ENCODE results near the gene PPY.

Gene PPY

GRCh38 chr17:43936434-43936833, 5.8 kb downstream of the PPY start:
- no peaks in the 10 kb centered on the region for H4K20me1 ChIP-seq (ENCODE audit: insufficient read depth, low read length)
- no peak overlapping the region for H3K9ac ChIP-seq (ENCODE audit: low read length)
- H3F3A ChIP-seq (ENCODE audit: insufficient read depth, low read length): no peaks in the 10 kb centered on the region
- H3K9me3 ChIP-seq (ENCODE audit: low read length): no peaks in the 10 kb centered on the region
- H3K27ac ChIP-seq (ENCODE audit: low read depth, low read length, poor library complexity, severe bottlenecking): no peak overlapping the region
- no peaks in the 10 kb centered on the region for H3K27me3 ChIP-seq (ENCODE audit: insufficient read depth, low read length)
- no peak overlapping the region for H2AFZ ChIP-seq (ENCODE audit: low read length)
- TF ChIP-seq EZH2 (IDR thresholded peaks at IDR 0.05; ENCODE audit: borderline replicate concordance, low read length) (no peak), CTCF (IDR thresholded peaks at IDR 0.05; ENCODE audit: low read length) (no peak)
- H3K4me2 ChIP-seq (ENCODE audit: low read length): no peak overlapping the region
- no peaks in the 10 kb centered on the region for H3K4me1 ChIP-seq (ENCODE audit: insufficient read depth, low read length, severe bottlenecking)
- H3K36me3 ChIP-seq (ENCODE audit: insufficient read depth, low read length): no peaks in the 10 kb centered on the region
- H3K4me3 ChIP-seq (ENCODE audit: low read depth, low read length, poor library complexity, severe bottlenecking): no peak overlapping the region
- H3K9me2 ChIP-seq (ENCODE audit: low read depth, low read length): no peaks in the 10 kb centered on the region
- no peaks in the 10 kb centered on the region for H3K79me2 ChIP-seq (ENCODE audit: insufficient read depth, low read length)

- no peak for TF ChIP-seq EZH2 (IDR thresholded peaks at IDR 0.05; ENCODE audit: borderline replicate concordance, low read length)
- TF ChIP-seq CTCF (IDR thresholded peaks at IDR 0.05; ENCODE audit: low read length): no peak
- Histone ChIP-seq H3K9ac (ENCODE audit: low read length) (no peak overlapping the region), H4K20me1 (ENCODE audit: insufficient read depth, low read length) (no peaks in the 10 kb centered on the region), H3K36me3 (ENCODE audit: insufficient read depth, low read length) (no peaks in the 10 kb centered on the region), H3K4me3 (ENCODE audit: low read depth, low read length, poor library complexity, severe bottlenecking) (no peak overlapping the region), H2AFZ (ENCODE audit: low read length) (no peak overlapping the region), H3K79me2 (ENCODE audit: insufficient read depth, low read length) (no peaks in the 10 kb centered on the region), H3K4me2 (ENCODE audit: low read length) (no peak overlapping the region), H3K9me2 (ENCODE audit: low read depth, low read length) (no peaks in the 10 kb centered on the region), H3K27ac (ENCODE audit: low read depth, low read length, poor library complexity, severe bottlenecking) (no peak overlapping the region), H3K4me1 (ENCODE audit: insufficient read depth, low read length, severe bottlenecking) (no peaks in the 10 kb centered on the region), H3F3A (ENCODE audit: insufficient read depth, low read length) (no peaks in the 10 kb centered on the region), H3K9me3 (ENCODE audit: low read length) (no peaks in the 10 kb centered on the region), H3K27me3 (ENCODE audit: insufficient read depth, low read length) (no peaks in the 10 kb centered on the region)
These were observed 6.4 kb downstream of the PPY start for GRCh38 chr17:43935926-43936261.

GRCh38 chr17:43935204-43935925, 6.9 kb downstream of the PPY start:
- H3K79me2 ChIP-seq (ENCODE audit: insufficient read depth, low read length): no peaks in the 10 kb centered on the region
- no peaks in the 10 kb centered on the region for H3K36me3 ChIP-seq (ENCODE audit: insufficient read depth, low read length)
- no peak overlapping the region for H3K4me2 ChIP-seq (ENCODE audit: low read length)
- H3K9ac ChIP-seq (ENCODE audit: low read length): no peak overlapping the region
- no peaks in the 10 kb centered on the region for H3K9me2 ChIP-seq (ENCODE audit: low read depth, low read length)
- no peak overlapping the region for H3K4me3 ChIP-seq (ENCODE audit: low read depth, low read length, poor library complexity, severe bottlenecking)
- no peak for TF ChIP-seq EZH2 (IDR thresholded peaks at IDR 0.05; ENCODE audit: borderline replicate concordance, low read length)
- no peak for TF ChIP-seq CTCF (IDR thresholded peaks at IDR 0.05; ENCODE audit: low read length)
- no peak overlapping the region for H2AFZ ChIP-seq (ENCODE audit: low read length)
- H3K27ac ChIP-seq (ENCODE audit: low read depth, low read length, poor library complexity, severe bottlenecking): no peak overlapping the region
- H4K20me1 ChIP-seq (ENCODE audit: insufficient read depth, low read length): no peaks in the 10 kb centered on the region
- no peaks in the 10 kb centered on the region for H3K9me3 ChIP-seq (ENCODE audit: low read length)
- H3F3A ChIP-seq (ENCODE audit: insufficient read depth, low read length): no peaks in the 10 kb centered on the region
- no peaks in the 10 kb centered on the region for H3K4me1 ChIP-seq (ENCODE audit: insufficient read depth, low read length, severe bottlenecking)
- H3K27me3 ChIP-seq (ENCODE audit: insufficient read depth, low read length): no peaks in the 10 kb centered on the region
